EL (cell line): Measurements from ENCODE around the gene TMED9.
"Not testable (repeated sequence)": the region's sequence is repeated elsewhere in the genome, so short reads cannot be mapped to it uniquely, and the experiment has no call there.

Experiments used
- DNase-seq: peaks from one replicate; pipeline ENCODE4 v3.0.0-alpha.2; 2016

Gene TMED9

GRCh38 chr5:177607115-177607451 lies 15.1 kb downstream of the TMED9 start:
- DNase-seq, result no peak

- peak; percentile 74 for DNase-seq
Observed at GRCh38 chr5:177607452-177608192, 15.6 kb downstream of the TMED9 start.

GRCh38 chr5:177608243-177609075 lies 16.5 kb downstream of the TMED9 start:
- DNase-seq, result no peak

GRCh38 chr5:177609076-177610059 lies 17.4 kb downstream of the TMED9 start:
- DNase-seq, result no peak

GRCh38 chr5:177610131-177610769 lies 18.2 kb downstream of the TMED9 start:
- DNase-seq, result no peak

GRCh38 chr5:177610770-177611445 lies 18.9 kb downstream of the TMED9 start:
- no peak for DNase-seq

- DNase-seq, result no peak
Observed at GRCh38 chr5:177611446-177612214, 19.6 kb downstream of the TMED9 start.

- DNase-seq, result no peak
Observed at GRCh38 chr5:177612215-177612673, 20.2 kb downstream of the TMED9 start.

- no peak for DNase-seq
Observed at GRCh38 chr5:177620560-177620959, 28.6 kb downstream of the TMED9 start.

GRCh38 chr5:177624172-177624571 lies 32.2 kb downstream of the TMED9 start:
- not testable (repeated sequence) for DNase-seq

- DNase-seq, result peak; percentile 42
Observed at GRCh38 chr5:177630186-177630585, 38.2 kb downstream of the TMED9 start.

GRCh38 chr5:177634912-177635311 lies 42.9 kb downstream of the TMED9 start:
- DNase-seq, result not testable (repeated sequence)

- DNase-seq, result not testable (repeated sequence)
Observed at GRCh38 chr5:177645462-177645861, 53.5 kb downstream of the TMED9 start.
